HEK293T (cell line): ENCODE data around the gene SAT2.

ENCODE experiments used
- ELF4 ChIP-seq: fragments of 450-650 bp; IDR thresholded peaks from 2 replicates; pipeline ENCODE4 v1.6.1; 2017; ENCODE audit warnings: antibody characterized with exemption
- HDGF ChIP-seq: fragments of 450-650 bp; IDR thresholded peaks from 2 replicates; pipeline ENCODE4 v1.6.1; 2017; ENCODE audit warnings: antibody characterized with exemption, borderline replicate concordance
- PKNOX1 ChIP-seq: fragments of 450-650 bp; IDR thresholded peaks from 2 replicates; pipeline ENCODE4 v1.6.1; 2016
- SP1 ChIP-seq: fragments of 450-650 bp; IDR thresholded peaks from 2 replicates; pipeline ENCODE4 v1.6.1; 2017
- ZNF384 ChIP-seq: fragments of 450-650 bp; IDR thresholded peaks from 2 replicates; pipeline ENCODE4 v1.6.1; 2016

GRCh38 chr17:7580604-7581575 lies 46.7 kb downstream of the SAT2 start:
- TF ChIP-seq SP1, result no peak
- no peak for TF ChIP-seq ELF4
- TF ChIP-seq PKNOX1, result no peak
- TF ChIP-seq ZNF384, result no peak
- no peak for TF ChIP-seq HDGF
